Stimulated activated naive CD8-positive, alpha-beta T cell treated with anti-CD3 and anti-CD28 coated beads, Interleukin-15, Interleukin-2, amounts not matched to agents 100 ng/mL and 50 ng/mL, for 24 hours (primary cell): ENCODE data around the gene PRKCA.
A peak's percentile ranks its signal among the peaks of the same experiment; 100 is the strongest.

Source experiments
- H3K27ac Mint-ChIP-seq: one replicate; pipeline ENCODE4 v1.8.0; 2021; ENCODE audit warnings: mild to moderate bottlenecking, mixed read lengths
- H3K27me3 Mint-ChIP-seq: one replicate; pipeline ENCODE4 v1.8.0; 2021; ENCODE audit warnings: mixed read lengths
- H3K36me3 Mint-ChIP-seq: one replicate; pipeline ENCODE4 v1.8.0; 2021; ENCODE audit warnings: low read depth, mixed read lengths
- H3K4me1 Mint-ChIP-seq: one replicate; pipeline ENCODE4 v1.8.0; 2021; ENCODE audit warnings: low read depth, mixed read lengths
- H3K4me3 Mint-ChIP-seq: one replicate; pipeline ENCODE4 v1.8.0; 2021; ENCODE audit warnings: mild to moderate bottlenecking, mixed read lengths
- H3K9me3 Mint-ChIP-seq: one replicate; pipeline ENCODE4 v1.8.0; 2021; ENCODE audit warnings: mixed read lengths

Gene PRKCA

DNA sequence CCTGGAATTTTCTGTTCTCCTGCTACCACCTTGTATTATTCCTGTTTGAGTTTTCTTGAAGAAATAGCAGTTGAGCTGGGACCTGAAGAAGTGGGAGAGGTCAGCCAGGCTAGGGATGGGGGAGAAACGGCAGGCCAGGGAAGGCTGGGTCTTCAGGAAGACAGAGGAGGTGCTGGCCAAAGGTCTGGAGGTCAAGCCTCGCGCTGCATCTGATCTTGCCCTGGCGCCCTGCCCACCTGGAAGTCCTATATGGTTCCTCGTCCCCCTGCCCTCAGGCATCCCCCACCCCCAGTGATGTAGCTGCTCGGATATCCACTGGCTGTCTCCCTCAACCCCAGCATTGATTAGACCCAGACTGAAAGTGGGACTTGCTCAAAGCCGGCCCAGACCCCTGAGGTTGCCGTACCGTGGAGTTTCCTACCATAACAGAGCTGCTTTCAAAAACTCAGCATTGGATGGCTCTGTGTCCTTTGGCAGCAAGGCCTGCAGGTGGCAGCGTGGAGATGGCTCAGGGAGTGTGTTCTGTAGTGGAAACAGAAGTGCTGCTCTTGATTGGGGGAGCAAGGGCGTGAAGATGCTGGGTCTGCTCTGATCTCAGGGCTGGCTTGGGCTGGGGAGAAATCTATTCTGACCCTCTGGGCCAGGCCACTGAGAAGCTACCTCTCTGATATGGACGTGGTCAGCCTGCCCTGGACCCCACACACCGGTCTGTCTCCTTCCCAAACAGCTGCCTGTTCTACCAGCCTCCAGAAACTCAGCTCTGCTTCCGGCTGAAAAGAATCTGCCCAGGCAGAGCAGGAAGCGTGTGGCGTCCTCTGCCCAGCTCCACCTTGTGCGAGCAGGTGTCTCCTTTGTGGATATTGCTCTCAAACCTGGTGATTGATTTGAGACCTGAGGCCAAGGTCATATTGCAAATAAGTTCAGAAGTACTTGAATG is 425.5 kb downstream of the PRKCA start:
- Mint-ChIP-seq H3K27me3 (no peaks in the 10 kb centered on the region), H3K4me1 (peaks cover 5% of the 10 kb centered on the region), H3K36me3 (peaks cover 11% of the 10 kb centered on the region), H3K27ac (no peak overlapping the region), H3K4me3 (no peak overlapping the region), H3K9me3 (no peaks in the 10 kb centered on the region)

DNA sequence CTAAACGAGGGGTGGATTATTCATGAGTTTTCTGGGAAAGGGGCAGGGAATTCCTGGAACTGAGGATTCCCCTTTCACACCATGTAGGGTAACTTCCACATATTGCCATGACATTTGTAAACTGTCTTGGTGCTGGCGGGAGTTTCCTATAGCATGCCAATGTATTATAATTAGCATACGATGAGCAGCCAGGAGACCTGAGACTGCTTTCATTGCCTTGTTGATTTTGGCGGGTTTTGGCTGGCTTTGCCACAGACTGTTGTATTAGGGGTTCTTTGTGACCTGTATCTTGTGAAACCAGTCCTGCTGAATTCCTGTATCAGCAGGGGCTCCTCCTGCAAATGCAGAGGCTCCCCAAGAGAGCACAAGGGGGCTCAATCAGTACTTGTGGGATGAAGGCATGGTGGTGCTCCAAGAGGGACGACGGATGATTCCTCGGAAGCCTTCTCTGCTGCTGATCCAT is 428.1 kb downstream of the PRKCA start:
- Mint-ChIP-seq H3K4me1 (peaks cover 5% of the 10 kb centered on the region), H3K4me3 (no peak overlapping the region), H3K36me3 (peaks cover 20% of the 10 kb centered on the region), H3K9me3 (no peaks in the 10 kb centered on the region), H3K27me3 (no peaks in the 10 kb centered on the region), H3K27ac (no peak overlapping the region)

DNA sequence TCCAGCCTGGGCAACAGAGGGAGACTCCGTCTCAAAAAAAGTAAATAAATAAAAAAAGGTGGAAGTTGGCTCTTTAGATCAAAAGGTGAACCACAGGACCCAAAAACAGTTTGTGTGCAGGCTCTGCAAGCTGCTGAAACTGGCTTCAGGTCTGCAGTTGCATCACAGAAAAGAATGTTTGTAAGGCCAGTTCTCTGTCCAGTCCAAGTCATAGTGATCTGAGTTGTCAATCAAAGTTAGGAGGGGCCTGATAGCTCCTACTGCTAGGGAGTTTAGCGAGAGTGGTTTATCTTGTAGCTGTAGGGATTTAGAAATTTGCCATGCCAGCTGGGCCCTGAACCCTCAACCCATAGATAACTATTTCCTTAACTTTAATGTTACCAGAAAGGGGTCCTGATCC is 431.3 kb downstream of the PRKCA start:
- no peak overlapping the region for H3K4me3 Mint-ChIP-seq
- H3K4me1 Mint-ChIP-seq: peaks cover 5% of the 10 kb centered on the region
- peaks cover 40% of the 10 kb centered on the region for H3K36me3 Mint-ChIP-seq
- no peak overlapping the region for H3K27ac Mint-ChIP-seq
- H3K27me3 Mint-ChIP-seq: no peaks in the 10 kb centered on the region
- no peaks in the 10 kb centered on the region for H3K9me3 Mint-ChIP-seq

DNA sequence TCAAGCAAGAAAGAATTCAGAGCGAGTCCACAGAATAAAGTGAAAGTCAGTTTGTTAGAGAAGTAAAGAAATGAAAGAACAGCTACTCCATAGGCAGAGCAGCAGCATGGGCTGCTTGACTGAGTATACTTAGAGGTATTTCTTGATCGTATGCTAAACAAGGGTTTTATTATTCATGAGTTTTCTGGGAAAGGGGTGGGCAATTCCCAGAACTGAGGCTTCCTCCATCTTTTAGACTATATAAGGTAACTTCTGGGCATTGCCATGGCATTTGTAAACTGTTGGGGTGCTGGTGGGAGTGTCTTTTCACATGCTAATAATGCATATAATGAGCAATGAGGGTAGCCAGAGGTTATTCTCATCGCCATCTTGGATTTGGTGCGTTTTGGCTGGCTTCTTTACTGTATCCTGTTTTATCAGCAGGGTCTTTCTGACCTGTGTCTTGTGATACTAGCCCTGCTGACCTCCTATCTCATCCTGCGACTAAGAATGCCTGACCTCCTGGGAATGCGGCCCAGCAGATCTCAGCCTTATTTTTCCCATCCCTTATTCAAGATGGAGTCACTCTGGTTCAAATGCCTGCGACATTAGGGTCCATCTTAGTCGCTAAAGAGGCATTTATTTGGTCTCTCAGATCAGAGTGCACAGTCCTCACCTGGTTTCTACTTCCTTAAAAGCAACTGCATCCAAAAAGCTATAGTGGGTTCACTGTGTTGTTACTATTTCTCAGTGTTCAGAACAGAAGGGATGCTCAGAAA is 432.0 kb downstream of the PRKCA start:
- Mint-ChIP-seq H3K4me3 (no peak overlapping the region), H3K4me1 (peaks cover 5% of the 10 kb centered on the region), H3K9me3 (no peaks in the 10 kb centered on the region), H3K27me3 (no peaks in the 10 kb centered on the region), H3K27ac (no peak overlapping the region), H3K36me3 (peaks cover 40% of the 10 kb centered on the region)

DNA sequence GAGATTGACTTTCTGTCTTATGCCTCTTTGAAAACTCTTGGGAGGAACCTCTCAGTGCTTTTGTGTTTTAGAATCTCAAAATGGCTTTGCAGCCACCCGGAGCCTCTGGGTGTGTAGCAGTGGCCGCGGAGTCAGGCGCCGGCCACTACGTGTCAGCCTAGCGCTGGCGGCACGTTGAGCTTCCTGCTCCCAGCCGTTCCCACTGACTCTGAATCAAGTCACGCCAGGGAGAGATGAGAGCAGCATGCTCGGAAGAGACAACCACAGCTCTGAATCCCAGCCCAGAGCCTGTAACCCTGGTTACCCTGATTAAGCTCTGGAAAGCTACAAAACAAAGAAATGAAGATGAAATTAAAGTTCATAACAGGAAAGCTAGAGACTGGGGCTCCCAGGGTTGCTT is 435.1 kb downstream of the PRKCA start:
- H3K27me3 Mint-ChIP-seq: no peaks in the 10 kb centered on the region
- no peaks in the 10 kb centered on the region for H3K4me1 Mint-ChIP-seq
- peaks cover 47% of the 10 kb centered on the region for H3K36me3 Mint-ChIP-seq

DNA sequence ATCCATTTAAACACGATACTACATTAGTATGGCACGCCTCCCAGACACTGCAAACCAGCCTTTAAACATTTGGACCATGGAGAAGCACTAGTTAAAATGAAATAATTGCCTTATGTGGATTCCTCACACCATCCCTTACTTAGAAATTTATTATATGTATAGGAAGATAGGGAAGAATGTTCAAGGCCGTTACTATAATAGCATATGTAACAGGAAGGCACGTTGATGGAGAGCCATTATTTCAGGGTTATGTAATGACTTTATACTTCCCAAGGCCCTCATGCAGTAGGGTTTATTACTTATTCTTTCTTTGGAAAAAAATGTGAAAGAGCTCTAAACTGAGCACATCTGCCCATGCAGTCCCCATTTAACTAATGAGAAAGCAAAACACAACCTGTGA is 435.9 kb downstream of the PRKCA start:
- Mint-ChIP-seq H3K4me3 (no peak overlapping the region), H3K36me3 (peaks cover 44% of the 10 kb centered on the region), H3K9me3 (no peaks in the 10 kb centered on the region), H3K27me3 (no peaks in the 10 kb centered on the region), H3K27ac (no peak overlapping the region), H3K4me1 (no peaks in the 10 kb centered on the region)

More for the DNA sequence above, 435.1 kb downstream of the PRKCA start:
- Mint-ChIP-seq H3K9me3 (no peaks in the 10 kb centered on the region), H3K27ac (no peak overlapping the region), H3K4me3 (no peak overlapping the region)

DNA sequence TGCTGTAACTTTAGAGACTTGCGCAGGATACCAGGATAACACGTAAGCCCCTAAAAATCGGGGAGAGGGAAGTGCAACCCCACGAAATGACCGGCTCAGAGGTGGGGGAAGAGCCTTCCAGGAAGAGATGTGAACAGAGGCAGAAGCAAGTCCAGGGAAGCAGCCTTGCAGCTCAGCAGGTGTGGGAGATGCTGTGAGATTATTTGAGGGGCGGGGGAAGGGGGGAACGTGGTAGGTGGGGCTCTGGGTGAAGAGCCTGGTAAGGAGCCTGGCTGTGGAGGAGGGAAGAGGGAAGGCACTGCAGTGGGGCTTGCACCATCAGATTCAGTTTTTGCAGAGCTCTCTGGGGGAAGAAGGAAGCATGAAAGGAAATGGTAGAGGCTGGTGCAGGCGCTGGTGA is 437.1 kb downstream of the PRKCA start:
- H3K4me3 Mint-ChIP-seq: no peak overlapping the region
- H3K9me3 Mint-ChIP-seq: no peaks in the 10 kb centered on the region
- peaks cover 51% of the 10 kb centered on the region for H3K36me3 Mint-ChIP-seq
- no peak overlapping the region for H3K27ac Mint-ChIP-seq
- no peaks in the 10 kb centered on the region for H3K27me3 Mint-ChIP-seq
- no peaks in the 10 kb centered on the region for H3K4me1 Mint-ChIP-seq

DNA sequence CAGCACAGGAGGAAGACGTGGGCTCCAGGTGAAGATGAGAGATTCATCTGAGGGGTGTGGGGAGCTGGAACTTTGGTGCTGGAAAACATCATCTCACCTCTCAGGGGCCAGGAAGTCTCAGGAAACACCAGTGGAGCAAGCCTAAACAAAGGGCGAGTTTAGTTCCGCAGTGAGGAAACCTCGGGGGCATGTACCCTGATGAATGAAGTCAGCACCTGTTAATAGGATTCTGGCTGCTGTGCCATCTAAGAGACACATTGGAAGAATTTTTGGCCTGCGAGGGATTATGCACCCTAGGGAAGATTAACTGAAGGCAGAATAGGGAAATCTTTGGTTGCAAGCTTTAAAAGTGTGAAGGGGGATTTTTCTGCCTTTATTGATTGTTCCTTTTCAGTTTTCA is 437.8 kb downstream of the PRKCA start:
- H3K9me3 Mint-ChIP-seq: no peaks in the 10 kb centered on the region
- peak overlapping the region; percentile 9 for H3K27ac Mint-ChIP-seq
- no peak overlapping the region for H3K4me3 Mint-ChIP-seq
- no peaks in the 10 kb centered on the region for H3K4me1 Mint-ChIP-seq
- peaks cover 51% of the 10 kb centered on the region for H3K36me3 Mint-ChIP-seq
- no peaks in the 10 kb centered on the region for H3K27me3 Mint-ChIP-seq

DNA sequence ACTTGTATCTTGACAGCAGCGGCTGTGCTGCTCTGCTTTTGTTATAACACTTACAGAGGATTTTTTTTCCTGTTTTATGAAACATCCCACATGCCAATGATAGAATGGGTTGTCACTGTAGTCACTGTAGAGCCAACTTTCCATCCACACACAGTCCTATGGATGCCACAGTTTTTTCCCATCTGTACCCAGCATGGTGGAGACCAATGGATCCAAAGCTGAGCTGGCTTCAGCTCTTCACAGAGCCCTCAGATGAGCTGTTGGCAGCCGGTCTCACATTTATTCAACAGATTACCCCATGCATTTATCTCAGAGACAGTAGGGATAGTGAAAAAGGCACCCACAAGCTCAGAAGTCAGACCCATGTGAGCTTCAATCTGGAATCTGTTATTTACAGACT is 441.1 kb downstream of the PRKCA start:
- H3K4me1 Mint-ChIP-seq: no peaks in the 10 kb centered on the region
- peaks cover 35% of the 10 kb centered on the region for H3K36me3 Mint-ChIP-seq
- H3K27ac Mint-ChIP-seq: no peak overlapping the region
- H3K4me3 Mint-ChIP-seq: no peak overlapping the region
- no peaks in the 10 kb centered on the region for H3K27me3 Mint-ChIP-seq
- no peaks in the 10 kb centered on the region for H3K9me3 Mint-ChIP-seq

DNA sequence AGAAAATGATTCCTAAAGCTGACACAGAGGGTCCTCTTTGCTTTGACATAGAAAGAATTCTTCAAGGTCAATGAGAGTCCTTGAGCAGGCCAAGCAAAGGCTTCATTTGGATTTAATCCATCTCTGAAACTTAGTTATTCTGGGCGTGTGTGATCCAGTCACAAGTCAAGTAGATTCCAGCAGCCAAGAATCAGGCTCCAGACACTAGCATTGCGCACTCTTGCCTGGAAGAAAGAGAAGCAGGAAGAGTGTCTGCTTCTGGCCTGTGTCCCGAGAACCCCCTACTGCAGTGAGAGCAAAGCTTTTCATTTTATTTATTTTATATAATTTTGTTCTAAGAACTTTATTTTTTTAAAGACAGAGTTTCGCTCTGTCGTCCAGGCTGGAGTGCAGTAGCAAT is 444.3 kb downstream of the PRKCA start:
- Mint-ChIP-seq H3K4me1 (no peaks in the 10 kb centered on the region), H3K27ac (no peak overlapping the region), H3K4me3 (no peak overlapping the region), H3K9me3 (no peaks in the 10 kb centered on the region), H3K27me3 (no peaks in the 10 kb centered on the region), H3K36me3 (peaks cover 52% of the 10 kb centered on the region)

DNA sequence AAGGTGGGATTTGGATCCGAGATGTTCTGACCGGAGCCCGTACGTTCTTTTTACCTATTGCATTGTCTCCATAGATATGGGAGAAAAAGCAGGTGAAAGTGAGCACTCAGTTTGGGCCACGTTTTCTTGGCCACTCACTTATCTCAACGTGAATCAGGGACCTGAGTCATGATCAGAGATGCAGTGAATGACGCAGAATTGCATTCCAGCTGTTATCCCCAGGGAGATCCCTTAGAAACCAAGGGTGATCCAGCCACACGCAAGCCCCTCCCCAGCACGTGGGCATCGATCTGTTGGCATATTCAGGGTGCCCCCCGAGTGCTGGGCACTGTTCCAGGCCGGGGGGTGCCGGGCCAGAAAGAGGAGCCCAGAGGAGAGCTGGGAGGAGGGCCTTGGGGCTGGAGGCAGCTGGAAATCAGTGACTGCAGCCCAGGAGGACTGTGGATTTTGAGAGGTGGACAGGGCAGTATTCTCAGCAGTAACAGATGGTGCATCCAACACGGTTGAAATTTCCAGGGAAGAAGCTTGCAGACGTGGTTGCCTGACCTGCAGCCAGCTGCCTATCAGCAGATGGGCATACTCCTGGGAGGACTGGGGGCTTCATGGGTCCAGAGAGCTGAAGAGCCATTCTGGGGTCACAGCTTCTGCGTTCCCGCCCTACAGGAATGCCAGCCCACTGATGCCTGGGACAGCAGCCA is 445.3 kb downstream of the PRKCA start:
- H3K27ac Mint-ChIP-seq: no peak overlapping the region
- peaks cover 45% of the 10 kb centered on the region for H3K36me3 Mint-ChIP-seq
- no peaks in the 10 kb centered on the region for H3K27me3 Mint-ChIP-seq
- no peaks in the 10 kb centered on the region for H3K9me3 Mint-ChIP-seq
- H3K4me3 Mint-ChIP-seq: no peak overlapping the region
- no peaks in the 10 kb centered on the region for H3K4me1 Mint-ChIP-seq

DNA sequence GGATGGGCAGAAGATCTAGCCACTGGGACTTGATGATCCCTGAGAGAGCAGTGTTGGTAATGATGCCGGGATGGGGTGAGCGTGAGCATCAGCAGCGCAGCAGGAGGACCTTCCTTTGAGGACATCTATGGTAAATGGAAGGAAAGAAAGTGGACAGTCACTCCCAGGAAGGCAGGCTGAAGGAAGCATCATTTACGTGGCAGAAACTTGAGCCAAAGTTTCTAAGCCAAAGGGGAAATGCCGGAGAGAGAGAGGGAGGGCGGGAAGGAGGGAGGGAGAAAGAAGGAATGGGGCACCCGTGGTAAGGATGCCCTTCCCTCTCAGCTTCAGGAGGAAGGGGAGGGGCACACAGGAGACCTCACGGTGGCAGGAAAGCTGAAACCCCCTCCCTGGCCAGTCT is 446.2 kb downstream of the PRKCA start:
- H3K27ac Mint-ChIP-seq: no peak overlapping the region
- H3K4me3 Mint-ChIP-seq: no peak overlapping the region
- no peaks in the 10 kb centered on the region for H3K4me1 Mint-ChIP-seq
- peaks cover 49% of the 10 kb centered on the region for H3K36me3 Mint-ChIP-seq
- no peaks in the 10 kb centered on the region for H3K27me3 Mint-ChIP-seq
- no peaks in the 10 kb centered on the region for H3K9me3 Mint-ChIP-seq

DNA sequence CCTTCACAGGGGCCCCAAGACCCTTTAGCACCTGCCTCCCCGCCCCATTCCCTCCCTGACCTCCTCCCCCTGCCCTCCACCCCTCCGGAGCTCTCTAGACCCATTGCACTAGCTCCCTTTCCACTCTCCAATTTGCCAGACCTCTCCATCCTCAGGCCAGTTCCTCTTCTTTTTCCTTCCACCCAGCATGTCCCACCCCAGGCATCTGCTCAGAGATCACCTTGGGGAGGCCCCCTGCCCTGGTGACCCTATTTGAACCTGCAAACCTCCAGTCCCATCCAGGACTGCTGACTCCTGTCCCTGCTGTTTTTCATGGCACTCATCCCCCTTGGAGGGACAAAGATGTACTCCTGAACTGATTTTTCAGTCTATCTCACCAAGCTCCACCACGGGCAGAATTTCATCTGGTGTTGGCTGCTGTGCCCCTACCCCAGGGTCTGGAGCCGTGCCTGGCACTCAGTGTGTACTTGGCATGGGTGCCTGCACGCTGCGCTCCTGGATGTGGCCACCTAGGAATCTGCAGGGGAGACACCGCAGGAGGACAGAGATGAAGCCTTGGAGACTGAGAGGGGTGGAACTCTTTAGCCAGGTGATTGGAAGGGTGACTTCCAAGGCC is 446.9 kb downstream of the PRKCA start:
- Mint-ChIP-seq H3K36me3 (peaks cover 52% of the 10 kb centered on the region), H3K4me1 (no peaks in the 10 kb centered on the region), H3K27ac (no peak overlapping the region), H3K27me3 (no peaks in the 10 kb centered on the region), H3K9me3 (no peaks in the 10 kb centered on the region), H3K4me3 (no peak overlapping the region)

DNA sequence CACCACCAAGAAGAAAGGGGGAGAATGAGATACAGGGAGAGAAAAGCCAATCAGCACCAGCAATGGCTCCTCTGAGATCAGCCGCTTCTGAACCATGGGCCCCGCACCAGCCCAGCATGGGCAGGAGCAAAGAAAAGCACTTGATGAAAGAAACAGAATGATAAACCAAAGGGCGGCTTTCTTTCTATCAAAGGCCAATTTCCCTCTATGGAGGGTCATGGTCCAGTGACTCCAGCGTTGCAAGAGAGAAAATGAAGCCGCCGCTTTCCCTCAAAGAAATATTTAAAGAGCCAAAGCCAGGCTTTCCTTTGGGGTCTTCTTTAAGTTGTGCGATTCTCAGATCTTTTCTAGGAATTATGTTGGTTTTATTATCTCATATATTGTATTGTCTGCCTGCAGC is 447.7 kb downstream of the PRKCA start:
- no peaks in the 10 kb centered on the region for H3K27me3 Mint-ChIP-seq
- no peak overlapping the region for H3K27ac Mint-ChIP-seq
- peaks cover 56% of the 10 kb centered on the region for H3K36me3 Mint-ChIP-seq
- H3K4me3 Mint-ChIP-seq: no peak overlapping the region
- no peaks in the 10 kb centered on the region for H3K4me1 Mint-ChIP-seq
- no peaks in the 10 kb centered on the region for H3K9me3 Mint-ChIP-seq
